Hematopoietic multipotent progenitor cell treated with erythropoietin and hydrocortisone succinate and interleukin-3 and kit ligand, for 6 days (in vitro differentiated cells): Measurements from ENCODE around the gene ARID5B.

ENCODE experiments used
- DNase-seq: peaks from one replicate; pipeline ENCODE4 v3.0.0-alpha.2; 2015

ARID5B gene

GRCh38 chr10:62113680-62114079, 212.2 kb downstream of the ARID5B start:
- DNase-seq: no peak

- no peak for DNase-seq
Observed at GRCh38 chr10:62115321-62115720, 213.8 kb downstream of the ARID5B start.

- no peak for DNase-seq
Observed at GRCh38 chr10:62115842-62116241, 214.3 kb downstream of the ARID5B start.

GRCh38 chr10:62116896-62117295, 215.4 kb downstream of the ARID5B start:
- DNase-seq: no peak

GRCh38 chr10:62121187-62121530, 219.7 kb downstream of the ARID5B start:
- peak; percentile 12 for DNase-seq

- DNase-seq: peak; percentile 31
Observed at GRCh38 chr10:62127975-62128374, 226.5 kb downstream of the ARID5B start.

- no peak for DNase-seq
Observed at GRCh38 chr10:62130948-62131347, 229.4 kb downstream of the ARID5B start.

GRCh38 chr10:62131724-62132123, 230.2 kb downstream of the ARID5B start:
- no peak for DNase-seq

GRCh38 chr10:62133618-62134017, 232.1 kb downstream of the ARID5B start:
- peak; percentile 17 for DNase-seq

- no peak for DNase-seq
Observed at GRCh38 chr10:62136931-62137330, 235.4 kb downstream of the ARID5B start.
